PC-9 (cell line): ENCODE results near the gene SPHK2. TPM values are rescaled to one million over a fixed set of nuclear protein-coding genes. Genes with fewer than 3 reads are reported as not detected.

ENCODE experiments used
- BruUV-seq: library from RNA; stranded (reverse); fragments of 400-500 nt; replicated peaks from 2 replicates; lab custom pipeline; 2021; lab: Mats Ljungman, UMichigan
- CTCF ChIA-PET: fragments of 300-600 bp; sonication (Branson Sonifier 250); formaldehyde crosslinking; loops from one replicate; lab custom pipeline; 2022; ENCODE audit warnings: antibody characterized with exemption; lab: Charles Lee
- POLR2A ChIA-PET: fragments of 300-600 bp; sonication (Branson Sonifier 250); formaldehyde crosslinking; loops from one replicate; lab custom pipeline; 2022; ENCODE audit warnings: antibody characterized with exemption; ENCODE audit not compliant: unreplicated experiment; lab: Charles Lee
- DNase-seq, 2 experiments: peaks; one replicate each; pipeline versions ENCODE4 v3.0.0 to v3.0.0-alpha.2; 2015 to 2022; ENCODE audit warnings: mixed read lengths in 1 of 2
- H2AFZ ChIP-seq: fragments of 200-600 bp; sonication (generic); 2 replicates; pipeline ENCODE4 v1.8.1; 2017; ENCODE audit warnings: antibody characterized with exemption
- H3F3A ChIP-seq: fragments of 200-600 bp; sonication (generic); 2 replicates; pipeline ENCODE4 v1.8.1; 2017; ENCODE audit warnings: antibody characterized with exemption, mild to moderate bottlenecking, low read depth; ENCODE audit not compliant: insufficient read depth
- H3K27ac ChIP-seq: fragments of 200-600 bp; sonication (generic); 2 replicates; pipeline ENCODE4 v1.6.1; 2016; ENCODE audit warnings: mixed run types
- H3K27me3 ChIP-seq: fragments of 200-600 bp; sonication (generic); 2 replicates; pipeline ENCODE4 v1.6.1; 2016; ENCODE audit warnings: low read depth, mixed run types; ENCODE audit not compliant: insufficient read depth
- H3K36me3 ChIP-seq: fragments of 200-600 bp; sonication (generic); 2 replicates; pipeline ENCODE4 v1.6.1; 2016; ENCODE audit warnings: low read depth, mixed run types
- H3K4me1 ChIP-seq: fragments of 200-600 bp; sonication (generic); replicated peaks from 2 replicates; pipeline ENCODE4 v1.6.1; 2016; ENCODE audit warnings: mixed run types; ENCODE audit not compliant: insufficient read depth
- H3K4me2 ChIP-seq: fragments of 200-600 bp; sonication (generic); 2 replicates; pipeline ENCODE4 v1.6.1; 2017; ENCODE audit warnings: mixed run types
- H3K4me3 ChIP-seq: fragments of 200-600 bp; sonication (generic); 2 replicates; pipeline ENCODE4 v1.6.1; 2016; ENCODE audit warnings: mixed run types
- H3K79me2 ChIP-seq: fragments of 200-600 bp; sonication (generic); 2 replicates; pipeline ENCODE4 v1.6.1; 2017; ENCODE audit warnings: low read depth, mixed run types
- H3K9me2 ChIP-seq: fragments of 200-600 bp; sonication (generic); 2 replicates; pipeline ENCODE4 v1.8.1; 2017; ENCODE audit warnings: mild to moderate bottlenecking; ENCODE audit not compliant: insufficient read depth
- H3K9me3 ChIP-seq: fragments of 200-600 bp; sonication (generic); 2 replicates; pipeline ENCODE4 v1.8.1; 2016; ENCODE audit warnings: low read depth; ENCODE audit not compliant: insufficient read depth
- H4K20me1 ChIP-seq: fragments of 200-600 bp; sonication (generic); 2 replicates; pipeline ENCODE4 v1.8.1; 2017; ENCODE audit not compliant: insufficient read depth
- EZH2 ChIP-seq: fragments of 200-600 bp; sonication (generic); IDR thresholded peaks from 2 replicates; pipeline ENCODE4 v1.8.0; 2017; ENCODE audit warnings: antibody characterized with exemption, low read depth
- intact Hi-C: fragments of 100-400 bp; cut with micrococcal nuclease; formaldehyde crosslinking; loops from one replicate; pipeline ENCODE4 v1.10.0; 2022; ENCODE audit not compliant: unreplicated experiment
- total RNA-seq: library from RNA; stranded (reverse); gene quantifications from 2 replicates; pipeline ENCODE4 v1.2.3, GENCODE V29; 2021
- TF ChIP-seq, protein P1 (sequence below): fragments of 200-600 bp; sonication (generic); conservative IDR thresholded peaks from 2 replicates; pipeline ENCODE4 v1.6.1; 2017; ENCODE audit warnings: mixed run types, antibody characterized with exemption, mild to moderate bottlenecking, moderate library complexity

The SPHK2 gene
- total RNA-seq, 1 experiment from 2014 or later = 18.4 TPM

GRCh38 chr19:48673436-48674100 lies 54.3 kb downstream of the SPHK2 start:
- Histone ChIP-seq H3F3A (peaks cover 20% of the 10 kb centered on the region; the same call in 1 of the 2 replicates), H3K79me2 (no peaks in the 10 kb centered on the region), H2AFZ (no peak overlapping the region), H3K4me3 (no peak overlapping the region), H3K9me3 (no peaks in the 10 kb centered on the region), H3K4me1 (peaks cover 27% of the 10 kb centered on the region), H3K9me2 (no peaks in the 10 kb centered on the region), H4K20me1 (no peaks in the 10 kb centered on the region), H3K36me3 (no peaks in the 10 kb centered on the region), H3K4me2 (no peak overlapping the region), H3K27me3 (no peaks in the 10 kb centered on the region), H3K27ac (no peak overlapping the region)
- POLR2A ChIA-PET = no interaction called here
- no peak for TF ChIP-seq EZH2
- TF ChIP-seq, protein P1, sequence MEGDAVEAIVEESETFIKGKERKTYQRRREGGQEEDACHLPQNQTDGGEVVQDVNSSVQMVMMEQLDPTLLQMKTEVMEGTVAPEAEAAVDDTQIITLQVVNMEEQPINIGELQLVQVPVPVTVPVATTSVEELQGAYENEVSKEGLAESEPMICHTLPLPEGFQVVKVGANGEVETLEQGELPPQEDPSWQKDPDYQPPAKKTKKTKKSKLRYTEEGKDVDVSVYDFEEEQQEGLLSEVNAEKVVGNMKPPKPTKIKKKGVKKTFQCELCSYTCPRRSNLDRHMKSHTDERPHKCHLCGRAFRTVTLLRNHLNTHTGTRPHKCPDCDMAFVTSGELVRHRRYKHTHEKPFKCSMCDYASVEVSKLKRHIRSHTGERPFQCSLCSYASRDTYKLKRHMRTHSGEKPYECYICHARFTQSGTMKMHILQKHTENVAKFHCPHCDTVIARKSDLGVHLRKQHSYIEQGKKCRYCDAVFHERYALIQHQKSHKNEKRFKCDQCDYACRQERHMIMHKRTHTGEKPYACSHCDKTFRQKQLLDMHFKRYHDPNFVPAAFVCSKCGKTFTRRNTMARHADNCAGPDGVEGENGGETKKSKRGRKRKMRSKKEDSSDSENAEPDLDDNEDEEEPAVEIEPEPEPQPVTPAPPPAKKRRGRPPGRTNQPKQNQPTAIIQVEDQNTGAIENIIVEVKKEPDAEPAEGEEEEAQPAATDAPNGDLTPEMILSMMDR = no peak
- DNase-seq = no peak
- no TSS peak for BruUV-seq
- CTCF ChIA-PET = no interaction called here
- intact Hi-C loops = loop anchor here (2.0 kb wide), 1 partner anchor 111 kb away; no protein-coding TSS in a partner anchor

DNA sequence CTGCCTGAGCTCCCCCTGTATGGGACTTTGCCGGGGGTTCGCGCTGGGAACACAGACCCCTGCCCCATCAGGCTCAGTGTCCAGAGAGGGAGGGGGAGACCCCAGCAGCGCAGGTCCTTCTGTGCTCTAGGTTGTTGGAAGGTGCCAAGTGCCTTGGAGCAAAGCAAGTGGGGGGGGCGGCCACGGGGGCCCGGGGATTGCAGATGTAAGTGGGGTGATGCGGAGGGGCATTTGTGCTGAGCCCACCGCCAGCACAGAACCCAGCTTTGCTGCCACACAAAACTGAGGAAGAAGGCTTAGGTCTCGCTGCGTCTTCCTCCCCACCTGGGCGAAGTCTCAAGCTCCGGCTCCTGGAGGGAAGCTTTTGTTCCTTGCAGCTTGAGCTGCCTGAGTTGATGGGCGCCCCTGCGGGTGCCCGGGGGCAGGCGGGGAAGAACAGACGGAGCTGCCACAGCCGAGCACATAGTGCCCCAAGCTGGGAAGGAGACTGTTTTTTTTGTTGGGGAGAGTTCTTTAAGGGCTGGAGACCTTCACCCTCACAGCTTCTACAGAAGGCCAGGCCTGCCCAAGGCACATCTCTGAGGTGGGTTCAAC lies 55.0 kb downstream of the SPHK2 start:
- no TSS peak for BruUV-seq
- DNase-seq = no peak
- Histone ChIP-seq H3F3A (peaks cover 20% of the 10 kb centered on the region; the same call in 1 of the 2 replicates), H3K9me3 (no peaks in the 10 kb centered on the region), H3K36me3 (no peaks in the 10 kb centered on the region), H2AFZ (no peak overlapping the region), H3K4me3 (no peak overlapping the region), H4K20me1 (no peaks in the 10 kb centered on the region), H3K79me2 (no peaks in the 10 kb centered on the region), H3K4me1 (peaks cover 32% of the 10 kb centered on the region), H3K27ac (no peak overlapping the region), H3K4me2 (no peak overlapping the region), H3K9me2 (no peaks in the 10 kb centered on the region), H3K27me3 (no peaks in the 10 kb centered on the region)
- intact Hi-C loops = loop anchor here (2.0 kb wide), 1 partner anchor 110 kb away; no protein-coding TSS in a partner anchor
- ChIA-PET POLR2A (no interaction called here), CTCF (interaction anchor here (0.6 to 1.2 kb wide), 3 partner anchors 17 to 106 kb away, joined by 3 to 4 read pairs (median 3); no protein-coding TSS in a partner anchor)
- TF ChIP-seq EZH2 = no peak
- TF ChIP-seq, protein P1 = no peak

GRCh38 chr19:48674921-48675824 lies 55.9 kb downstream of the SPHK2 start:
- Histone ChIP-seq H3K27ac (no peak overlapping the region), H3K27me3 (no peaks in the 10 kb centered on the region), H3K9me2 (no peaks in the 10 kb centered on the region), H3K79me2 (no peaks in the 10 kb centered on the region), H3K9me3 (no peaks in the 10 kb centered on the region), H3K4me3 (no peak overlapping the region), H3F3A (peaks cover 20% of the 10 kb centered on the region; the same call in 1 of the 2 replicates), H2AFZ (no peak overlapping the region), H3K36me3 (no peaks in the 10 kb centered on the region), H4K20me1 (no peaks in the 10 kb centered on the region), H3K4me1 (peaks cover 32% of the 10 kb centered on the region), H3K4me2 (peak overlapping the region; percentile 39)
- DNase-seq = peak; percentile 71 to 72
- TF ChIP-seq, protein P1 = peak; percentile 92
- no peak for TF ChIP-seq EZH2
- ChIA-PET CTCF (interaction anchor here (0.6 to 1.4 kb wide), 5 partner anchors 19 to 349 kb away, joined by 3 to 4 read pairs (median 4); no protein-coding TSS in a partner anchor), POLR2A (interaction anchor here (0.6 kb wide), 1 partner anchor 73 kb away, joined by 10 read pairs; no protein-coding TSS in a partner anchor)
- intact Hi-C loops = loop anchor here (1.0 to 5.0 kb wide), 4 partner anchors 62 to 160 kb away; partner anchors contain the start of gene FUT1
- BruUV-seq = no TSS peak
